Amniotic epithelial cell (primary cell): ENCODE measurements around the gene CHGA.
A peak's percentile ranks its signal among the peaks of the same experiment; 100 is the strongest.

Experiments used
- DNase-seq: peaks from one replicate; pipeline ENCODE4 v3.0.0-alpha.2; 2010; ENCODE audit warnings: low read depth

CHGA gene

DNA sequence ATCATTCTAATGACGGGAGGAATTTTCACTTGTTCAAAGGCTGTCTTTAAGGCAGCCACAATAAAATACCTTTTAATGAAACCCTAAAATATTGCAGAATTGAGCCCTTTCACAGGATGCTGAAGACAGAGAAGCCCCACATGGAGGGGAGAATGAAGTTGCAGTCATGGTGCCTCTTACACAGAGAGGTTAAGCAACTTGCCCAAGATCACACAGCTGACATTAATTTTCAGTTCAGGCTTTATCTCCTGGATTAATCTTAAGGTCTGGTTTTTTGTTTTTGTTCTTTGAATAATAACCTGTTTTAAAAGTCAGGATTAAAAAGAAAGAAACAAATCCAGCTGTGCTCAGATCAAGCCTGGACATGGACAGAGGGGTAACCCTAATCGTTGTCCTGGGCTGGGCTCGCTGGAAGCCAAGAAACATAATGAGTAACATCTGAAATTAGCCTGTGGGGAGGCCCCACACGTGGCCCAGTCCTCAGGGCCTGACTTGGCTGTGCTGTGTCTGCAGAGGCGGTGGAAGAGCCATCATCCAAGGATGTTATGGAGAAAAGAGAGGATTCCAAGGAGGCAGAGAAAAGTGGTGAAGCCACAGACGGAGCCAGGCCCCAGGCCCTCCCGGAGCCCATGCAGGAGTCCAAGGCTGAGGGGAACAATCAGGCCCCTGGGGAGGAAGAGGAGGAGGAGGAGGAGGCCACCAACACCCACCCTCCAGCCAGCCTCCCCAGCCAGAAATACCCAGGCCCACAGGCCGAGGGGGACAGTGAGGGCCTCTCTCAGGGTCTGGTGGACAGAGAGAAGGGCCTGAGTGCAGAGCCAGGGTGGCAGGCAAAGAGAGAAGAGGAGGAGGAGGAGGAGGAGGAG lies 8.0 kb downstream of the CHGA start:
- DNase-seq: no peak

GRCh38 chr14:92931681-92932447 lies 8.9 kb downstream of the CHGA start:
- DNase-seq: no peak

GRCh38 chr14:92932448-92933395 lies 9.8 kb downstream of the CHGA start:
- no peak for DNase-seq

- no peak for DNase-seq
Observed at GRCh38 chr14:92933481-92933880, 10.5 kb downstream of the CHGA start.

DNA sequence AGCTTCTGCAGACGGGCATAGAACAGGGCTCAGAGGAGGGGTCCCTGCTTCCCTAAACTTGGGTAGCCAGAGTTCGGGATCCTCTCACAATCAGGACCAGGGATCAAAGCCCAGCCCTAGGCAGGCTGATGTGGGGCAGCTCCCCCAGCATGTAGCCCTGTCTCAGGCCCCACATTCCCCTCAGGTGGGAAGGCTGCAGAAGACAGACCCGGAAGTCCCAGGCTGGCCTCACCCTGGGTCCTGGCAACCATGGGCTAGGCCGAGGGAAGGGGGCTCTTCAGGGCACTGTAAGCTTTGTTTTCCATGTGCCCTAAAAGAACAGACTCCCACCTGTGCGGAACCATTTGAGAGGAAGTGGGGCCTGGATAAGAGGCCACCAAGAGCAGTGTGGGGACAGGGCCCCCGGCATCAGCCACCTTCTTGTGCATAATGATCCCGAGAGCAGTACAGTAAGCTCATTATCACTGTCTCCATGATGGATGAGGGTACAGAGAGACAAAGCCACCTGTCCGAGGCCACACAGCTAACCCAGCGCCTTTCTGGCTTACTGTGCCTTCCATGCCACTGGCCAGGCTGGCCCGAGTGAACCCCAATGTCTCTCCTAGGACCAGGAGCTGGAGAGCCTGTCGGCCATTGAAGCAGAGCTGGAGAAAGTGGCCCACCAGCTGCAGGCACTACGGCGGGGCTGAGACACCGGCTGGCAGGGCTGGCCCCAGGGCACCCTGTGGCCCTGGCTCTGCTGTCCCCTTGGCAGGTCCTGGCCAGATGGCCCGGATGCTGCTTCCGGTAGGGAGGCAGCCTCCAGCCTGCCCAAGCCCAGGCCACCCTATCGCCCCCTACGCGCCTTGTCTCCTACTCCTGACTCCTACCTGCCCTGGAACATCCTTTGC lies 11.5 kb downstream of the CHGA start:
- DNase-seq: no peak

DNA sequence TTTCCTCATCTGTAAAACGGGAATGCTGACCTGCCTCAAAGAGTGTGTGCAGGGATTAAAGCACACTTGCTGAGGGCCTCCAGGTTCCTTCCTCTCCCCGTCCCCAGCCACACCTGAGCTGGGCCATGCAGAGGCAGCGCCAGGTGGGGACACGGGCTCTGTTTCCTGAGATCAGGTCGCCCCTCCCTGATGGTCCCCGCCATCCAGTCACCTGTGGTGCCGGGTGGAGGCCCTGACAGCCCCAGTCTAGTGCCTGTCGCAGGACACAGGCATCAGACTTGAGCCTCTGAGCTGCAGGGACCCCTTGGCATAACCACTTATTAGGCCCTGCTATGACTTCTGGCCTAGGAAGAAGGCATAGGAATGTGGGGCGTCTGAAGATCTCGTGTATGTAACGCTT lies 12.5 kb downstream of the CHGA start:
- DNase-seq: no peak

DNA sequence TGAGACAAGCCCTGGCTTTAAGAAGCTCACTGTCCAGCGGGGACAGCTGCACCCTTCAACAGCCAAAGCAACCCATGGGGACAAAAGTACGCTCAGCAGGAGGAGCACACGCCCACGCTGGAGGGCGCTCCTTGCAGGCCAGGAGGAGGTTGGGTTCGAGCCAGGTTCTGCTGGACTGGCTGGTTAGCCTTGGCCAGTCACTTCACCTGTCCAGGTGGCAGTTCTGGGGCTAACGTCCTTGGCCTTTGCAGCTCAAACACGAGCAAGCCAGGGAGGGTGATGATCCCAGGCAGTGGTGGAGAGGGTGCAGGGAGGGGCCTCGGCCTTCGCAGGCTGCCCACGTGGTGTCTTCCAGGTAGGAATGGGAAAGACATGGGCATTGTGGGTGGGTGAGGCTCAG lies 13.1 kb downstream of the CHGA start:
- no peak for DNase-seq

DNA sequence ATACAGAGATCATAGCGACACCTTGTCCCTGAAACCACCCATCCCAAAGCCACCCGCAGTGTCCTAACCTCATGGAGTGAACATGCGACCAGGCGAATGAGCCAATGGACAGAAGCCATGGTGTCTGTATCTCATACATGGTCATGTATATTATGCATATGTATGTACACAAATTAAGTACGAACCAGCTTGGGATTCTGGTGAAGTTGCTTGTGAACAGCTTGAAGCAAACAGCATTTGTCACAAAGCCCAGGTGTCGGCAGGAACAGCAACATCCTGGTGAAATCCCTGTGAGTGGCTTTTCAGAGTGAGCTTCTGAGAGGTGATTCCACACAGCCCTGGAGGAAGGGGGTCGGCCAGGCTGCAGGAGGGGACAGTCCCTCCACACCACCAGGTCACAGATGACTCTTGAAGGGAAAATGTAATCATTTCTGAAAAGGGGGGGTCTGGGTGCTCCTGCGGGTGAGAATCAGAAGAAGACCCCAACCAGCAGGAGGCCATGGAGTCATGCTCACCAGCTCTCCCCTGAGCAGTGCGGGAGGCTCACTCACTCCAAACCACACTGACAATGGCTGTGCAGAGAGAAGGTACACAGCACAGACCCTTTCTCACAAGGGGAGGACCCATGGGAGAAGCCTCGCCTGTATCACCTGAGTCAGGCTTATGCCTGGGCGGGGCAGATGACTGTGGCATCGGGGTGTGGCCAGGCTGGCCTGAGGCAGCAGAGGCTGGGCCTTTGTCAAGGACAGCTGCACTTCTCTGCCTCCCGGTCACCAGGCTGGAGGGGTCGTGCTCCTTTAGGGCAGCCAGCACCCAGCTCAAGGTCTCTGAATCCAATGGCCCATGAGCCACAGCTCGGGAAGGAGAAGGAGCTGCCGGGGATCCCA lies 14.3 kb downstream of the CHGA start:
- DNase-seq: no peak

GRCh38 chr14:92938235-92938875 lies 15.4 kb downstream of the CHGA start:
- DNase-seq: no peak

- DNase-seq: no peak
Observed at GRCh38 chr14:92938890-92939671, 16.1 kb downstream of the CHGA start.

- DNase-seq: no peak
Observed at GRCh38 chr14:92939699-92940098, 16.7 kb downstream of the CHGA start.

- DNase-seq: no peak
Observed at GRCh38 chr14:92940543-92940942, 17.6 kb downstream of the CHGA start.

- no peak for DNase-seq
Observed at GRCh38 chr14:92941531-92941930, 18.6 kb downstream of the CHGA start.

- no peak for DNase-seq
Observed at GRCh38 chr14:92942136-92942535, 19.2 kb downstream of the CHGA start.

DNA sequence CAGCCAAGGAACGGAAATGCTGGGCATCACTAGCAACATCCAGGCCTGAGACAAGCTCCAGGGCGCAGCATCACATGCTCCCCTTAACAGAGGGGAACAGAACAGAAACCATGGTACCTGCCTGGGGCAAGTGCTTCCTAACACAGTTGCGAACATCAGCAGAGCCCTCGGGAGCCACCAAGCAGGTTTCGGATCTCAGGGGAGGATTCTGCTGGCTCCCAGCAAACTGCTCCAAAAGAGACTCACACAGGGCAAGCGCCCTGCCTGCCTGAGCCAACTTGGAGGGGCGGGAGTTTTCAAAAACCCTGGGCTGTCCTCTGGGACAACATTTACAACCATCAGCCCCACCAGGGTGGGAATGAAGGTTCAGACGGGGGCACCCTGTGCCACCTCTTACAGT lies 19.6 kb downstream of the CHGA start:
- no peak for DNase-seq

GRCh38 chr14:92942976-92943710 lies 20.2 kb downstream of the CHGA start:
- DNase-seq: no peak

- peak; percentile 59 for DNase-seq
Observed at GRCh38 chr14:92943855-92944570, 21.1 kb downstream of the CHGA start.
